Endodermal cell (in vitro differentiated cells): ENCODE measurements around the gene PASK. TPM values are rescaled to one million over a fixed set of nuclear protein-coding genes. Genes with fewer than 3 reads are reported as not detected.

Experiments used
- DNase-seq: peaks from one replicate; pipeline ENCODE4 v3.0.0-alpha.2; 2017
- H3K27ac ChIP-seq: 2 replicates; pipeline ENCODE4 v1.5.1; 2013; ENCODE audit warnings: mild to moderate bottlenecking, low read depth, low read length, moderate library complexity
- H3K27me3 ChIP-seq: 2 replicates; pipeline ENCODE4 v1.6.1; 2013; ENCODE audit warnings: mild to moderate bottlenecking, low read length, moderate library complexity; ENCODE audit not compliant: insufficient read depth, control insufficient read depth, poor library complexity, severe bottlenecking
- H3K36me3 ChIP-seq: 2 replicates; pipeline ENCODE4 v1.7.0; 2013; ENCODE audit warnings: mild to moderate bottlenecking, low read length, moderate library complexity; ENCODE audit not compliant: control insufficient read depth, insufficient read depth
- H3K4me1 ChIP-seq: one replicate; pipeline ENCODE4 v1.7.0; 2013; ENCODE audit warnings: low read length; ENCODE audit not compliant: control insufficient read depth, insufficient read depth
- H3K4me3 ChIP-seq: 2 replicates; pipeline ENCODE4 v1.5.1; 2013; ENCODE audit warnings: mild to moderate bottlenecking, low read length, moderate library complexity
- H3K9ac ChIP-seq: 2 replicates; pipeline ENCODE4 v1.6.1; 2013; ENCODE audit warnings: mild to moderate bottlenecking, low read length, moderate library complexity; ENCODE audit not compliant: poor library complexity, severe bottlenecking; ENCODE audit errors: extremely low read depth
- H3K9me3 ChIP-seq: 2 replicates; pipeline ENCODE4 v1.6.1; 2013; ENCODE audit warnings: mild to moderate bottlenecking, low read length, moderate library complexity; ENCODE audit not compliant: control insufficient read depth
- H3K27ac Mint-ChIP-seq: 2 replicates; pipeline ENCODE4 v1.8.0; 2020; ENCODE audit warnings: mixed read lengths
- H3K27me3 Mint-ChIP-seq: 2 replicates; pipeline ENCODE4 v1.8.0; 2021; ENCODE audit warnings: mild to moderate bottlenecking, mixed read lengths; ENCODE audit not compliant: insufficient read depth
- H3K36me3 Mint-ChIP-seq: 2 replicates; pipeline ENCODE4 v1.8.0; 2020; ENCODE audit warnings: low read depth, mixed read lengths
- H3K4me1 Mint-ChIP-seq: 2 replicates; pipeline ENCODE4 v1.8.0; 2020; ENCODE audit warnings: mixed read lengths
- H3K4me3 Mint-ChIP-seq: 2 replicates; pipeline ENCODE4 v1.8.0; 2020; ENCODE audit warnings: mild to moderate bottlenecking, moderate library complexity, mixed read lengths
- H3K9me3 Mint-ChIP-seq: 2 replicates; pipeline ENCODE4 v1.8.0; 2020; ENCODE audit warnings: mild to moderate bottlenecking, mixed read lengths
- WGBS, 2 experiments: methylation state at CpG; one replicate each; pipeline versions ENCODE4 v1.1.5 to v1.1.7; 2013; ENCODE audit warnings: missing lambda C conversion rate in 2 of 2, mixed read lengths in 1 of 2; ENCODE audit not compliant: insufficient coverage in 1 of 2, insufficient read length in 1 of 2; 5-methylcytosine and 5-hydroxymethylcytosine counted together
- total RNA-seq, 2 donors: library from RNA; stranded (reverse); fragmentation: NEBNext Ultra II Directional in 1 of 2; extraction: Animal tissue kit (Norgen Biotek cat#: 25700) in 1 of 2; gene quantifications; 2 replicates in 1 of 2; 3 replicates in 1 of 2; pipeline ENCODE4 v1.2.1, GENCODE V29; 2021
- TF ChIP-seq, protein P1 (sequence below): fragments of 200-600 bp; sonication (generic); conservative IDR thresholded peaks from 2 replicates; pipeline ENCODE4 v1.5.0; 2021; ENCODE audit warnings: antibody characterized with exemption, mild to moderate bottlenecking

The PASK gene
- total RNA-seq, 2 donors from 2014 or later: 76.5 to 94.5 TPM

DNA sequence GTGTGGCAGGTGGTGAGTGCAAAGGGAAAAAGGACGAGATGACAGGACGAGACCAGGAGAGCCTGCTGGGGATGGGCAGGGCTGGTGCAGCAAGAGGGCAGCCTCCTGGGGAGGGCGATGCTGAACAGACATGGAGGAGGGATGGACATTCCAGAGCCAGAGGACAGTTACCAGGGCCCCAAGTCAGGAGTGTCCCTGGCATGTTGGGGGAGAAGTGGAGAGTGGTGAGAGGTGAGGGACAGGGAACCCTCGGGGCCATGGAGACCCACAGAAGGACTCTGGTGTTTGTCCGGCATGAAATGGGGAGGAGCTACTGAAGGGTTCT is 66.2 kb downstream of the PASK start:
- H3K36me3 Mint-ChIP-seq: peaks cover 30% of the 10 kb centered on the region
- no peaks in the 10 kb centered on the region for H3K9me3 ChIP-seq
- WGBS, 2 experiments: 94 to 100% methylated on average over 2 to 5 of the region's 5 CpGs

DNA sequence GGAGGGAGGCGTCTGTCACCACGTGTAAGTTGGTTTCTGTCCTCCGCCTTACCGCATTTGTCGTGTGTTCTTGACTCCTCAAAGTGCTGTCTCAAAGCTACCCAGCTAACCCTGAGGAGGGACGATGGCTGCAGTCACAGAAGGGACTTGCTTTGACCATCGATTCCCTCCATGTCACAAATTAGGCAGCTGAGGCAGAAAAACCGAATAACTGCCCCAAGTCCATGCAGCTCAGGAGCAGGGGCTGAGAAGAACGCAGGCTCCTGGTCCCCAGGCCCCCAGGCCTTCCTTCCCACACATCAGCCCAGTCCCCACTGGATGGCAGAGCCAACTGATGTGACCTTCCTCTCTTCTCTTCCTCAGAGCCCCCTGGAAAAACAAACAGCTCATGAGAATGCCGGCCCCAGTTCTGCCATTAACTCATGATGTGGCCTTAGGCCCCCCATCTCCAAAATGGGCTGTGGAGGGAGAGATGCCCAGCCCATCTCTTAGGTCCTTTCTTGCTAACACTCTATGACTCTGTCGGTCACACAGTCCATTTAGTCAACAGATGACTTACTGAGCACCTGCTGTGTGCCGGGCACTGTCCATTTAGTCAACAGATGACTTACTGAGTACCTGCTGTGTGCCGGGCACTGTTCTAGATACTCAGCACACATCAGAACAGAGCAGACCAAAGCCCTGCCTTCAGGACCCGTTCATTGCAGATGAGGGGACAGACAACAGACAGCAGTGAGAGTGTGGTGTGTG is 66.8 kb downstream of the PASK start:
- Mint-ChIP-seq H3K27me3 (no peaks in the 10 kb centered on the region), H3K9me3 (no peaks in the 10 kb centered on the region), H3K4me3 (no peak overlapping the region), H3K4me1 (peaks cover 3% of the 10 kb centered on the region), H3K27ac (no peak overlapping the region), H3K36me3 (peaks cover 25% of the 10 kb centered on the region)
- Histone ChIP-seq H3K9ac (no peak overlapping the region), H3K27me3 (no peaks in the 10 kb centered on the region), H3K27ac (peak overlapping the region; percentile 18), H3K4me1 (peaks cover 3% of the 10 kb centered on the region), H3K4me3 (no peak overlapping the region), H3K9me3 (no peaks in the 10 kb centered on the region), H3K36me3 (peaks cover 13% of the 10 kb centered on the region)
- TF ChIP-seq, protein P1, sequence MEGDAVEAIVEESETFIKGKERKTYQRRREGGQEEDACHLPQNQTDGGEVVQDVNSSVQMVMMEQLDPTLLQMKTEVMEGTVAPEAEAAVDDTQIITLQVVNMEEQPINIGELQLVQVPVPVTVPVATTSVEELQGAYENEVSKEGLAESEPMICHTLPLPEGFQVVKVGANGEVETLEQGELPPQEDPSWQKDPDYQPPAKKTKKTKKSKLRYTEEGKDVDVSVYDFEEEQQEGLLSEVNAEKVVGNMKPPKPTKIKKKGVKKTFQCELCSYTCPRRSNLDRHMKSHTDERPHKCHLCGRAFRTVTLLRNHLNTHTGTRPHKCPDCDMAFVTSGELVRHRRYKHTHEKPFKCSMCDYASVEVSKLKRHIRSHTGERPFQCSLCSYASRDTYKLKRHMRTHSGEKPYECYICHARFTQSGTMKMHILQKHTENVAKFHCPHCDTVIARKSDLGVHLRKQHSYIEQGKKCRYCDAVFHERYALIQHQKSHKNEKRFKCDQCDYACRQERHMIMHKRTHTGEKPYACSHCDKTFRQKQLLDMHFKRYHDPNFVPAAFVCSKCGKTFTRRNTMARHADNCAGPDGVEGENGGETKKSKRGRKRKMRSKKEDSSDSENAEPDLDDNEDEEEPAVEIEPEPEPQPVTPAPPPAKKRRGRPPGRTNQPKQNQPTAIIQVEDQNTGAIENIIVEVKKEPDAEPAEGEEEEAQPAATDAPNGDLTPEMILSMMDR: no peak
- WGBS, 2 experiments: 83 to 88% methylated on average over 13 to 14 of the region's 14 CpGs
- no peak for DNase-seq

More for the DNA sequence above, 66.2 kb downstream of the PASK start:
- Mint-ChIP-seq H3K4me3 (no peak overlapping the region), H3K27me3 (no peaks in the 10 kb centered on the region), H3K4me1 (peaks cover 3% of the 10 kb centered on the region), H3K27ac (no peak overlapping the region), H3K9me3 (no peaks in the 10 kb centered on the region)
- H3K4me1 ChIP-seq: peaks cover 3% of the 10 kb centered on the region
- DNase-seq: peak; percentile 37
- H3K4me3 ChIP-seq: no peak overlapping the region
- no peak overlapping the region for H3K9ac ChIP-seq
- H3K27ac ChIP-seq: no peak overlapping the region
- peaks cover 19% of the 10 kb centered on the region for H3K36me3 ChIP-seq
- no peaks in the 10 kb centered on the region for H3K27me3 ChIP-seq
- TF ChIP-seq, protein P1: no peak

DNA sequence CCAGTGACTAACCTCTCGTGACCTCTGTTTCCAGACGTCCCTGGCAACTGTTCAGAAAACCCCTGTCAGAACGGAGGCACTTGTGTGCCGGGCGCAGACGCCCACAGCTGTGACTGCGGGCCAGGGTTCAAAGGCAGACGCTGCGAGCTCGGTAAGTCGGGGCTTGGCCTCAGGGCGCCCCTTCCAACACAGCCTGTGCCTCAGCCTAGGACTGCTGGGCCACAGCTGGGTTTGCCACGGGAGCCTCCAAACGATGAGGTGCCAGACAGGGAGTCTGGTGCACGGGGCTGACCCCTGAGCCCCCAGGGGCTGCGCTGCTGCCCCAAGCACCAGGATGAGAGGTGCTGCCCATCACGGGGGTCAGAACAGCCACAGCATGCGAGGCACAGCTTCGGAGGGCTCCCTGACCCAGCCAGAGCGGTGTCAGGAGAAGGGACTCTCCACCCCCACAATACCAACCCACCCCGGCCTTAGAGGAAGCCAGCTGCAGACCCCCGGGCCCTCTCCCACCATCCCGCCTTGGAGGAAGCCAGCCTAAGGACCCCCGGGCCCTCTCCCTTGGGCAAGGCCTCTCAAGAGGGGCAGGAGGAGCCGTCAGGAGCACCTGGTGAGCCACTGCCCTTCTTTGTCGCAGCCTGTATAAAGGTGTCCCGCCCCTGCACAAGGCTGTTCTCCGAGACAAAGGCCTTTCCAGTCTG is 67.5 kb downstream of the PASK start:
- Histone ChIP-seq H3K27me3 (no peaks in the 10 kb centered on the region), H3K9me3 (no peaks in the 10 kb centered on the region), H3K9ac (no peak overlapping the region), H3K27ac (peak overlapping the region; percentile 18), H3K36me3 (peaks cover 7% of the 10 kb centered on the region), H3K4me3 (no peak overlapping the region), H3K4me1 (peaks cover 3% of the 10 kb centered on the region)
- H3K9me3 Mint-ChIP-seq: no peaks in the 10 kb centered on the region
- peaks cover 3% of the 10 kb centered on the region for H3K4me1 Mint-ChIP-seq
- peaks cover 18% of the 10 kb centered on the region for H3K36me3 Mint-ChIP-seq
- no peak overlapping the region for H3K4me3 Mint-ChIP-seq
- no peak for DNase-seq
- peak overlapping the region; percentile 81 for H3K27ac Mint-ChIP-seq
- TF ChIP-seq, protein P1: no peak
- 88 to 92% methylated on average over 19 to 28 of the region's 28 CpGs for WGBS, 2 experiments
- no peaks in the 10 kb centered on the region for H3K27me3 Mint-ChIP-seq
